Measurements from ENCODE around the gene ADAMTS17.
A peak's percentile ranks its signal among the peaks of the same experiment; 100 is the strongest.

ADAMTS17 gene

GRCh38 chr15:100170291-100171210, 171.2 kb downstream of the ADAMTS17 start:
- DNase-seq (ENCODE audit: low read depth in 2 of 2) = no peak

GRCh38 chr15:100169615-100170290, 172.0 kb downstream of the ADAMTS17 start:
- DNase-seq (ENCODE audit: low read depth in 2 of 2) = no peak

DNA sequence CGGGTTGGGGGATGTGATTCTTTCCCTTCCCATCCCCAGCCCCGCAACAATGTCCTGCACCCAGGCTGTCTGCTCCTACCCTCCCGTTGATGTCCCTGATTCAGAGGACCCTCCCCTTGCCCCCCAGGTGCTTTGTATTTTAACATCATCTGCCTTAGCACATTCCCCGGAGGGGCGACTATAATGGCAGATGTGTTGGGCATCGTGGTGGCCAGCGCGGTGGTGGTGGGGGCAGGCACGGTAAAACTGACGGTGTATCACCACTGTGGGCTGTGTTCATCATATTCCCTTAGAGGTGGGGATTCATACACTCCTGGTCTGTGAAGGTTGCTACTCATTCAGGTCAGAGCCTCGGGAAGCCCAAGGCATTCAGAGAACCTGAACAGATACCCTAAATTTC, 173.0 kb downstream of the ADAMTS17 start:
- DNase-seq (ENCODE audit: low read depth in 2 of 2) = no peak

GRCh38 chr15:100167884-100168375, 173.8 kb downstream of the ADAMTS17 start:
- no peak for DNase-seq (ENCODE audit: low read depth in 2 of 2)

- DNase-seq (ENCODE audit: low read depth in 2 of 2) = no peak
These were observed 175.5 kb downstream of the ADAMTS17 start for GRCh38 chr15:100166313-100166712.

- DNase-seq (ENCODE audit: low read depth in 2 of 2) = no peak
These were observed 177.8 kb downstream of the ADAMTS17 start for GRCh38 chr15:100163961-100164360.

DNA sequence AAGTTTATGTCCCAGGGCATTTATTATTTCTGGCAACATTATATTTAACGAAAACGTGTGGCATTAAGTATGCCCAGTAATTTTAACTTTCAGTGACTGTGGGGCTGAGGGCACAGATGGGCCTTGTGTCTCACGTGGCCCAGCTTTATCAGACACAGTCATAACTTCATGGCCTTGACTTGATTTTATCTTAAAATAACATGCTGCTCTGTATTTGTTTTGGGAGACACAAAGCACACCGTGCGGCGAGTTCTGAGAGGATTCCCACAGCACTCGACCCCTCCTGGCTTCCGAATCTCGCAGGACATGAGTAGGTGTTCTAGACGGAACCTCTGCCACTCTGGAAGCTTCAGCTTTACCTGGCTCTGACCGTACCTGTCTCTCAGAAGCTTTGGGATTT, 180.8 kb downstream of the ADAMTS17 start:
- no peak for DNase-seq (ENCODE audit: low read depth in 2 of 2)

- DNase-seq (ENCODE audit: low read depth in 2 of 2) = no peak
These were observed 182.3 kb downstream of the ADAMTS17 start for GRCh38 chr15:100159436-100159835.

DNA sequence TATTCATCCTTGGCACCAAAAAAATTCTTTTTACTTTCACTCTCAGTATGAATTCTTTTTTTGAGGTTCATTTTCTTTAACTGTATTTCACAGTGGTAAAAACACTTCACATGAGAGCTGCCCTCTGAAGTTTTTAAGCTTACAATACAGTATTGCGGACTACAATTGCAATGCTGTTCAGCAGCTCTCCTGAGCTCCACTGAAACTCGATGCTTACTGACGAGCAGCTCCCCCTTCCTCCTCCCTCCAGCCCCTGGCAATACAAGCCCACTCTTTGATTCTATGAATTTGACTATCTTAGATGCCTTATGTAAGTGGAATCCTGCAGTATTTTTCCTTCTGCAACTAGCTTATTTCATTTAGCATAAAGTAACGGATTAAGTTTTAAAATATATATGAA, 183.4 kb downstream of the ADAMTS17 start:
- no peak for DNase-seq (ENCODE audit: low read depth in 2 of 2)

GRCh38 chr15:100156201-100156600, 185.6 kb downstream of the ADAMTS17 start:
- DNase-seq (ENCODE audit: low read depth in 2 of 2) = no peak

DNA sequence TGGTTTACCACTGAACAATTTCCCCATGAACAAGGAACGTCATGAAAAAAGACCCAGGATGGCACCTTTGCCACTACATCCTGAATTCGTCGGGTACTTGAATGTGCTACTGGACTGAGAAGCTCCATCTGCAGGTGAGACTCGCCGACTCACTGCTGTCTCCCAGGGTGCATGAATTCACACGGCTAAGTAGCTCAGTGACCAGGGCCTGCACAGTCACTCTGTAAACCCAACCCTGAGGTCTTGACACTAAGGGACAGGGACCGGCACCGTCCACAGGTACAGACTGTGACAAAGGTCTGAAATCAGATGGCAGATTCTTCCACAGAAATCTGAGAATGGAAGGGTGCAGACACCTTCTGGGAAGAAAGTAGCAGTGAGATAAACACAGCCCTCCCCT, 187.4 kb downstream of the ADAMTS17 start:
- no peak for DNase-seq (ENCODE audit: low read depth in 2 of 2)

- no peak for DNase-seq (ENCODE audit: low read depth in 2 of 2)
These were observed 189.3 kb downstream of the ADAMTS17 start for GRCh38 chr15:100152463-100152862.

- no peak for DNase-seq (ENCODE audit: low read depth in 2 of 2)
These were observed 190.9 kb downstream of the ADAMTS17 start for GRCh38 chr15:100150906-100151305.

GRCh38 chr15:100147828-100148227, 193.9 kb downstream of the ADAMTS17 start:
- DNase-seq (ENCODE audit: low read depth in 2 of 2) = no peak

GRCh38 chr15:100143378-100143777, 198.4 kb downstream of the ADAMTS17 start:
- no peak for DNase-seq (ENCODE audit: low read depth in 2 of 2)

DNA sequence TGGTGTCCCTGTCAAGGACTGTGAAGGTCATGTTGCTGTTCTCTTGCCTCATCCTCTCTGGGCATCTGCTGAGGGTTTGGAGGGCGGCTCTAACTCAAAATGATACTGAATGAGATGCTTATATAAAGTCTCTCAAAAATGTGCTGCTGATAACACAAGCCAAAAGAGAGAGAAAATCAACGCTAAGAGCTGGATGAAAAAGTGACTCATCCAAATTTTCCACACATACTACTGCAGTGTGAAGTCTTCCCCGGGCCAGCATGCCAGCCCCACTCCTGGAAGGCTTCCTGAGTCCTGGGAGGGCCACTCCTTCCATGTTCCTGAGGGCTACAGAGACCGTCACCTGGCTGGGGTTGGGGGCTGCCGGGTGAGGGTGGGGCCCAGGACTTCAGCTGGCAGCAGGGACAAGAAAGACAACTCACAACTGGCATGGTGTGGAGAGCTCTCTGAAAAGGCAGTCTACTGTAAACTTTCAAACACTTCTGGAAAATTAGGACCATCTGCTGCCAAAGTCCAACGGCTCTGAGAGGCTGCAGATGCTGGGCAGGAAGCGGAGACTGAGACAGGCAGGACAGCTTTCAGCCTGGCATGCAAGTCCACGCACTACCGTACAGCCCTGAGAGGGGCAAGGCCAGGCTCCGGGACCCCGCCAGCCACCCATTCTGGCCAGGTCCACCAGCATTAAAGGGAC, 200.3 kb downstream of the ADAMTS17 start:
- DNase-seq (ENCODE audit: low read depth in 2 of 2) = peak in 1 of 2 experiments; percentile 18

DNA sequence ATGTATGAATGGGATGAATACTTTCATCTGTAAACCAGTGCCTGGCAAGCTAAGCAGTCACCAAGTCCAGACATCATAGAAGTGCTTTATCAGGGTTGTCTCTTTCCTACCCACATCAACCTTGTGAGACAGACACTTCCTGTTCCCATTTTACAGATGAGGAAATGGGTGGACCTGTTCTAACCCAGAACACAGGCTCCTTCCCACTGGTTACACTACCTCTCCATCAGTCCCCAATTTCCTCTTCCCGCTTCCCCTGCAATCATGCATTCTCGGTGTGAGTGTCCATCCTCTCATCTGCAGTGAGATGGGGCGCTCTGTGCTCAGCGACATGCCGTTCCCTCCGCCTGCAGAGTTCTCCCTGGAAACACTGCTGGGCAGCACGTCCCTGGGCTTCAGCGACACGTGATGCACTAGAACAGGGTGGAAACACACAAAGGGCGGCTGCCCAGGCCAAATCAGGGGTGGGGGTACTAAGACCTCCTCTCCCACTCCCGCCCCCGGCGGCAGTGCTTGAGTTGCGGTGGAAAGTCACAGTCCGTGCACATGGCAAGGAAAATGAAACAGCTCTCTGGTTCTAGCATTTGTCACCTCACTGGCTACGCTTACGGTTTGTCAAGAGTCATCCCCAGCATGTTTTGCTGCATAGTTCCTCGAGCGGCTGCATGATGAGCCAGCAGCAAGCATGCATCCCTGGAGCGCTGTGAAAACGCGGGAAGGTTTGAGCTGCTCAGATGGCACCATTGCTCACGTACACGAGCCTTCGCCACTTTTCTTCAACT, 201.1 kb downstream of the ADAMTS17 start:
- no peak for DNase-seq (ENCODE audit: low read depth in 2 of 2)

DNA sequence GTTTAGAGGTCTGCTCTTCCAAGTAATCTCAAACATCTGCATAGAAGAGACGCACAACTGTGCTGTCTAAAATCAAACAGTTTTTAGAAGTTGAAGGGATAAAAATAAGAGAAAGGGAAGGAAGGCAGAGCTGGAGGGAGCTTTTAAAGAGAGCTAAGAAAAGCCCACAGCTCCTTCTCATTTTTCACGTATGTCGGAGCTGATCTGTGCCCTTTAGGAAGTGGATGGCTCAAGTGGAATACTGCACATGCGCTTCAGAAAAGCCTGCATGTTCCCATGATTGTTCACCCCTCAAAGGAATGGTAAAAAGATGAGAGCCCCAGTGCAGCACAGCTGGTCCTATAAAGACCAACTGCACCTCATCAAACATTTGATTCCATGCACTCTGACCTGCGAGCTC, 207.2 kb downstream of the ADAMTS17 start:
- DNase-seq (ENCODE audit: low read depth in 2 of 2) = no peak

DNA sequence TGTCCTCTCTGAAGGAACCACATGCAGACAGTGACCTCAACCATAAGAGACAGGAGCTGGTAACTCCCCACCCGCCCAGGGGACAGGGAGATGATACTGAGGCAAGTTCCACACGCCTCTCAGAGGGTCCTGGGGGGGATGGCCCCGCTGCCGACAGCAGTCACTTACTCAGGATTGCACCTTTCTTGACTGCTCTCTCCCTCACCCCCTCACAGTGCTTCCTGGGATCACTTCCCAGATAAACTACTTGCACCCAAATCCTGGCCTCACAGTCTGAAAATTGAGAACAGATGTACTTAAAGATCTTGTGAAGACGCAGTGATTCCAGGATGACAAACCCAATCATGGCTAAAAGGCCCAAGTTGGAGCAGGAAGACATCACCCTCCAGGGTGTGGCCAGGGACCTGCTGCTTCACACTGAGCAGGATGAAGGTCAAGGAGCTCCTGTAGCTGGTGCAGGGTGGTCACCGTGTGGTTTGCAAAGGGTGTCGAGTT, 207.6 kb downstream of the ADAMTS17 start:
- DNase-seq (ENCODE audit: low read depth in 2 of 2) = no peak

DNA sequence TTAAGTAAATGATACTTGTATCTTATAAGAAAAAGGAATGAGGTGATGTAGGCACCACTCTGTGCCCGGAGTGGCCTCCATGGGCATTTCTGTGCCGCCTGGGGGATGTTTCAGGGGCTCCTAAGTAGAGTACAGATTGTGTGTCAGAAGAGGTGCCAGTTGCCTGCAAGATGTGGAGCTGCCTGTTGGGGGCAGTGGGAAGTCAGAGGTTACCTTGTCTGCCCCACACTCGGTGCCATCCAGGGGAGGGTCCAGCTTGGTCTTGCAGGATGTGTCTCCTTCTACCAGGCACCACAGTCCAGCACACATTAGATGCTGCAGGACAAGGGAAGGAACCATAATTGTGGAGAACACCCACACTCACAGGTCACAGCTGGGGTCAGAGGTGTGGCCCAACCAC, 208.8 kb downstream of the ADAMTS17 start:
- DNase-seq (ENCODE audit: low read depth in 2 of 2) = no peak

- DNase-seq (ENCODE audit: low read depth in 2 of 2) = no peak
These were observed 209.5 kb downstream of the ADAMTS17 start for GRCh38 chr15:100132309-100132708.
